ENCODE data around the gene STXBP3.
"Not testable (repeated sequence)": the region's sequence is repeated elsewhere in the genome, so short reads cannot be mapped to it uniquely, and the experiment has no call there.

STXBP3 gene

GRCh38 chr1:108746382-108747170 lies at the start of gene STXBP3:
TSS of gene STXBP3 (plus strand) at chr1:108746674. CDS start at chr1:108746738, 64 bp downstream.
- peak; percentile 86 for DNase-seq

- DNase-seq, result no peak
Observed at GRCh38 chr1:108699375-108700332, 46.8 kb upstream of the STXBP3 start.

DNA sequence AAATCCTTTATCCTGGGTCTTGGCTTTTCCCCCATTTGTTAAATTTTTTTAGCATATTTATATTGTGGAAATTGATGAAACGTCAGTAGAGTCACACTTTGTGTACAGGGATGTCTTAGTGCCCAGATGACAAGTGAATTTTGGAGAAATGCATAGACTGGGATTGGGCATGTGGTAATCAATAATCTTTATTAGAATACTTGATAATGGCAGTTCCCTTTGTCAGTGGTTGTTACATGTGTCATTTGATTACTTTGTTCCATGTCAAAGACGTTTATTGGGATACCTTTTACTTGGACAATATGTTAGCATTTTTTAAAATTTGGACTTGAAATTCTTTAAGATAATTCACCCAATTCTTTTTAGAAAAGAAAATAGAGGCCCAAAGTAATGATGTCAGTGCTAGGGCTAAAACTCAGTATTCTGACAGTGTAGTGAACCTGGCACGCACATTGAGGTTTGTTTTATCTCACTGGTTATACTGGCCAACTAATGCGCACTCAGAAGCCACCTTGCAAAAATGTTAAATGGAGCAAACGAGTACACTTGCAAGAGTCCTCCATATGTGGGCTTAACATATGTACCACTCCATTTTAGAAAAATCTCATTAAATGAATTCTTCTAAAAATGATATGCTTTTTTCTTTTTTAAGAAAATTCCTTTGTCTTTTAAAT lies 45.2 kb upstream of the STXBP3 start:
- DNase-seq, result no peak

DNA sequence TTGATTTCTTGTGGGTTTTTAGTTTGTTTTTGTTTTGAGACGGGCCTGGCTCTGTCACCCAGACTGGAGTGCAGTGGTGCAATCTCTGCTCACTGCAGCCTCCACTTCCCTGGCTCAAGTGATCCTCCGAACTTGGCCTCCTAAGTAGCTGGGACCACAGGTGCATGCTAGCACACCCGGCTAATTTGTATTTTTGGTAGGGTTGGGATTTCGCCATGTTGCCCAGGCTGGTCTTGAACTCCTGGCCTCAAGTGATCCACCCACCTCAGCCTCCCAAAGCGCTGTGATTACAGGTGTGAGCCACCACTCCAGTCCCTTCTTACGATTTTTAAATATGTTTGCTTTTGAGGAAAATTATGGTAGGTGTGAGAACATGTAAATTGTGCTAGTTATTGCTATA lies 44.4 kb upstream of the STXBP3 start:
- not testable (repeated sequence) for DNase-seq

GRCh38 chr1:108703939-108704338 lies 42.5 kb upstream of the STXBP3 start:
- DNase-seq, result no peak

GRCh38 chr1:108704496-108704895 lies 42.0 kb upstream of the STXBP3 start:
- DNase-seq, result peak; percentile 26

DNA sequence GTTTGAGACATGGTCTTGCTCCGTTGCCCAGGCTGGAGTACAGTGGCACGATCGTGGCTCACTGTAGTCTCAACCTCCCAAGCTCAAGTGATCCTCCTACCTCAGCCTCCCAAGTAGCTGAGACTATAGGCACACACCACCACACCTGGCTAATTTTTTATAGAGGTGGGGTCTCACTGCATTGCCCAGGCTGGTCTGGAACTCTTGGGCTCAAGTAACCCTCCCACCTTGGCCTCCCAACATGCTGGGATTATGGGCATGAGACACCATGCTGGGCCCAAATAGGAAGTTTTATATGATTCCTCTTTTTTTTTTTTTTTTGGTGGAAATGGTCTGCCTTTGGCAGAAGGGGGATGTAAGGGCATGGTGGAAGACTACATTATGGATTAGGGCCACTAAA lies 39.8 kb upstream of the STXBP3 start:
- DNase-seq, result no peak

GRCh38 chr1:108708691-108709660 lies 37.5 kb upstream of the STXBP3 start:
- no peak for DNase-seq

GRCh38 chr1:108712606-108713150 lies 33.8 kb upstream of the STXBP3 start, which contains the start of gene FNDC7:
TSS of gene FNDC7 (plus strand) at chr1:108712908. CDS start at chr1:108712934, 26 bp downstream.
- peak; percentile 20 for DNase-seq

GRCh38 chr1:108715932-108716331 lies 30.5 kb upstream of the STXBP3 start:
- DNase-seq, result no peak

DNA sequence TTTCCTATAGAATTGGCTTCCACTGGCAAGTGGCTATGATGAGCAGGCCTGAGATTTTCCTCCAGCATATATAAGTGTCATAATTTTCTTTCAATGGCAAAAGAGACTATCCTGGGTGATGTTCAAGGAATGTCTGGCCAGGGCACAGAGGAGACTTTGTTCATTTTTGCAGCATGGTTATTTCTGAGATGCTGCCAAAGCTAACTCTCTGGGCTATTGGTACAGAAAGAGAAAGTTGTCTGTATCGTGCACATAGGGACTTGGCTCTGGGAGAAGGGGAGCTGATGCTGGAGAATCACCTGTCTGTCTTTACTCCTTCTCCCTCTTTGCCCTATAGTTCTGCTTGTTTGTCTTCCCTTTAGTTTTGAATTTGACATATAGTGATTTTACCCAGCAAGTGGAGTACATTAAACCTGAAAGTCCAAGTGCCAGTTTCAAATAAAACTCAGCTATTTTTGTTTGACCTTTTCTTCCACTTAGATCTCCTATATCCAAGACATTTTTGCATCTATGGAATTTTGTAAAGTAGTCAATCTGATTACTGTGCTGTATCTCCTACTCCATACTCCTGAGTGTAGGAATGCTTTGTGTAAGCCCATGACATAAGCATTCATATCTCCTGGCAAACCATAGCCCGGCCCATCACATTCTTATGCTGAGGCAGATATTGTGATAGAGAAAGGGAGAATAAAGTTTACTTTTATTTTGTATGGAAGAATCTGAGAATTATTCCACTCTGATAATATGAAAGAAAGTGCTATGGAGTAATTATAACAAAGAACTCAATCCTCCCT lies 29.8 kb upstream of the STXBP3 start:
- peak; percentile 58 for DNase-seq

DNA sequence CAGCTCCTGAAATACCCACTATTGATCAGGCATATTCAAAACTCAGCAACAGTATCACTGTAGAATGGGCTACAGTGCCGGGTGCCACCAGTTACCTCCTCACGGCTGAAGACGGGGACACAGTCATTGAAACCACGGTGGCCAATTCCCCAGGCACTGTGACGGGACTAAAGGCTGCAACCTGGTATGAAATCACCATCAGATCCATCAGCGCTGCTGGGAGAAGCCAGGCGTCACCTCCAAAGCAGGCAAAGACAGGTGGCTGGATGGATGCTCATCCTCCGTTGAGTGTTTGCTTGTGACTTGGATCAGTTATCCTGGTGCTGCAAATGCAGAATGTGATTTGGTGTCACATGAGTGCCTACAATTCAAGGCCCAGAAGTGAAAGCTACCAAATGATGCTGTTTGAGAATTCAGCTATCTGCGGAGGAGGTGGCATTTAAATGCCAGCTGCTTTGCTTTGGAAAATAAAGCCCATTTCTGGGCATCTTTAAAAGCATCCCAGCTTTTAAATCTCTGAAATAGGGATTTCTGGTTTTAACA lies 28.6 kb upstream of the STXBP3 start:
- DNase-seq, result no peak

GRCh38 chr1:108718927-108719655 lies 27.4 kb upstream of the STXBP3 start:
- no peak for DNase-seq

- peak; percentile 74 for DNase-seq
Observed at GRCh38 chr1:108719656-108720435, 26.6 kb upstream of the STXBP3 start.

DNA sequence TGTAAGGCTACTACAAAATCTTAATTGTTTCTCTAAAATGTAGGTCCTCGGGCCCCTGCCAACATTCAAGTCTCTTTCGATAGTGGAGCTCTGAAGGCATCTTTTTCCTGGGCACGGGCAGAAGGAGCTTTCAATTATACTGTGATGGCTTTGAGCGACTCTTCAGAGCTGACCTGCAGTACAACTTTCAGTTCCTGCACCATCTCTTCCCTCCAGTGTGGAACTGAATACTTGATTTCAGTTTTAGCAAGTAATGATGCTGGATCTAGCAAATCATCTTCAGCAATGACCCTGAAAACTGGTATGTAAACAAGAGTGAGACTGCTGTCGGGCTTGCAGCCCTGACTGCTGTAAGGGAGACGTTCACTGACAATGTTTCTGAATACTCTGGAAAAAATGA lies 24.2 kb upstream of the STXBP3 start:
- no peak for DNase-seq

DNA sequence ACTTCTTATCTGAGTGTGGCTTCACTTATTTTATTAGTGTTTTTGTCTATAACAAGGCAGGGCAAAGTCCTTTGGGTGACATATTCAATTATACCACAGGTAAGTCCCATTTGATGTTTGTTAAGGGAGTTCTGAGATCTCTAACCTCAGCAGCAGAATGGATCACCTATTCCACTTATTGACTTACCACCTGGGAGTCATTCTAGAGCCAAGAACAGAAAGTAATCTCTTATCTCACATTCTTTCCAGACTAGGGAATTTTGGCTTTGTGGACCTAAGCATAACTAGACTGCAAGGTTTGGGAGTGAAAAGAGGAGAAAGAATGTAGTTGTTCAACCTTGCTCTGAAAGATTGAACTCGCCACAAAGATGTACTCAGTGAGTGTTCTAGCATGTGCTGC lies 20.6 kb upstream of the STXBP3 start:
- no peak for DNase-seq

- no peak for DNase-seq
Observed at GRCh38 chr1:108728327-108728923, 18.0 kb upstream of the STXBP3 start.

- DNase-seq, result no peak
Observed at GRCh38 chr1:108729481-108729880, 17.0 kb upstream of the STXBP3 start.

Data from NCI-H226 (cell line).